NCI-H2029 (cell line): ENCODE measurements around the gene C17orf107.

Experiments
- DNase-seq: peaks from one replicate; lab custom pipeline; 2025; lab: John Stamatoyannopoulos, UW

The C17orf107 gene

GRCh38 chr17:4949321-4950074 is 50.2 kb downstream of the C17orf107 start:
- no peak for DNase-seq

- DNase-seq = peak; percentile 31
Measured at GRCh38 chr17:4950075-4950745, 50.9 kb downstream of the C17orf107 start.

- DNase-seq = peak; percentile 6
Measured at GRCh38 chr17:4950746-4951204, 51.4 kb downstream of the C17orf107 start, which contains the start of gene ENO3. Gene ENO3, plus strand, starts transcription at chr17:4951119. Its CDS starts 711 bp downstream, at chr17:4951830.

DNA sequence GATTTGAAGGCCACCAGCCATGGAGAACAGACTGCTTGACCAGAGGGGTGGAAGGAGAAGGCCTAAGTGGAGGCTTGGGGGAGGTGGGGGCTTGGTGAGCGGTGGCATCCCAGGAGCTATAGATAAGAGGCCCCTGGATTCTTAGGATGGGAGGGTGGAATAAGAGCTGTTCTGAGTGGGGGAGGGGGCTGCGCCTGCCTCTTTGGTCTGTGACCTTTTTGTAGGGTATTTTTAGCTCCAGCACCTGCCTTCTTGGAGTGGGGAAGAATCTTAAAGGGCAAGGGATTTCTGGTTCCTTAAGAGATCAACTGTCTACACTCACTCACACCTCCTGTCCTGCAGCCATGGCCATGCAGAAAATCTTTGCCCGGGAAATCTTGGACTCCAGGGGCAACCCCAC is 52.1 kb downstream of the C17orf107 start:
- no peak for DNase-seq
